HepG2 (cell line): Measurements from ENCODE around the gene KRTAP1-1.

Experiments used
- ARID2 ChIP-seq: sonication (generic); formaldehyde crosslinking; IDR thresholded peaks from 2 replicates; pipeline ENCODE4 v1.8.1; 2022; ENCODE audit warnings: mild to moderate bottlenecking, missing genetic modification reagents, borderline replicate concordance
- CTCF ChIP-seq: sonication (generic); formaldehyde crosslinking; IDR thresholded peaks from 2 replicates; pipeline ENCODE4 v1.5.0; 2020; ENCODE audit warnings: mild to moderate bottlenecking, missing genetic modification reagents, moderate library complexity
- EZH2 ChIP-seq: conservative IDR thresholded peaks from 2 replicates; pipeline ENCODE4 v1.6.1; 2012; ENCODE audit warnings: mild to moderate bottlenecking, low read depth, low read length, moderate library complexity
- NCOR1 ChIP-seq: fragments of 200-600 bp; sonication (generic); IDR thresholded peaks from 2 replicates; pipeline ENCODE4 v1.7.0; 2017; ENCODE audit warnings: antibody characterized with exemption, low read length, borderline replicate concordance
- SP4 ChIP-seq: sonication (generic); formaldehyde crosslinking; IDR thresholded peaks from 2 replicates; pipeline ENCODE4 v1.8.1; 2023; ENCODE audit warnings: mild to moderate bottlenecking, missing genetic modification reagents

- TF ChIP-seq CTCF (CRISPR knock-in tag): no peak
- no peak for TF ChIP-seq EZH2
- no peak for TF ChIP-seq SP4
- TF ChIP-seq NCOR1: no peak; the same call in 1 of the 2 replicates
- no peak for TF ChIP-seq ARID2 (CRISPR knock-in tag)
Measured at GRCh38 chr17:41002814-41003213, 38.4 kb downstream of the KRTAP1-1 start.
